ENCODE data around the gene LRRIQ1. TPM values are rescaled to one million over a fixed set of nuclear protein-coding genes. Genes with fewer than 3 reads are reported as not detected.

LRRIQ1 gene
- total RNA-seq, 2 experiments from 2014 or later: not detected

DNA sequence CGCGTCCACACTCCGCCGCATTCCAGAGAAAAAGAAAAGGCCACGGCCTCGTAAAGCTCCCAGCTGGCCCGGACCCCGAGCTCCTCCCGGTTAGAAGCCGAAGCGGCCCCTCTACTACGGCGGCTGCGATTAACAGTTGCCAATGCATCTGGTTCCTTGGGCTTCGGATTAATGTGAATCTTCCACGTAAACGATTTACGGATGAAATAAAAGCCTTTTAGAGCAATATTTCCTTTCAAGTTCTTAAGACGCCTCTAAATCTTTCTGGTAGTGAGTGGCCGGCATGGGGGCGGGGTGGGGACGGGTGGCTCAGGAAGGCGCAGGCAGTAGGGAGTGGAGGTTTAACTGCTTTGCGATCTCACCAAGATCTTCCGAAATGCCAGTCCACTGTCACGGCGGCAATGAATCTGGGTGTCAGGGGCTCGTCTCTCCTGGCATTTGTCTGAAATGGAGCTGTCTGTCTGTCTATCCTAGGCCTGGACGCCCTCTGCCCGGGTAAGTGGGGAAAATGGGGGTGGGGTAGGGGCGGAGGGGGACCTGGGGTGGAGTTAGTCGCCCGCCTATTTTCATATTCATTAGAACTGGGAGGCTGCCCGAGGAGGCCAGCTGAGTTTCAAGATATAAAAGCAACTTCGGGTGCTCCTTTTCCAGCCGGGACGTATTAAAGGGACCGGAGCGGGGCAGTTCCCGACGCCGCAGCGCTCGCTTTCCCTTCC is 243.5 kb downstream of the LRRIQ1 start:
- ChIA-PET CTCF (no interaction called here), POLR2A (no interaction called here)

DNA sequence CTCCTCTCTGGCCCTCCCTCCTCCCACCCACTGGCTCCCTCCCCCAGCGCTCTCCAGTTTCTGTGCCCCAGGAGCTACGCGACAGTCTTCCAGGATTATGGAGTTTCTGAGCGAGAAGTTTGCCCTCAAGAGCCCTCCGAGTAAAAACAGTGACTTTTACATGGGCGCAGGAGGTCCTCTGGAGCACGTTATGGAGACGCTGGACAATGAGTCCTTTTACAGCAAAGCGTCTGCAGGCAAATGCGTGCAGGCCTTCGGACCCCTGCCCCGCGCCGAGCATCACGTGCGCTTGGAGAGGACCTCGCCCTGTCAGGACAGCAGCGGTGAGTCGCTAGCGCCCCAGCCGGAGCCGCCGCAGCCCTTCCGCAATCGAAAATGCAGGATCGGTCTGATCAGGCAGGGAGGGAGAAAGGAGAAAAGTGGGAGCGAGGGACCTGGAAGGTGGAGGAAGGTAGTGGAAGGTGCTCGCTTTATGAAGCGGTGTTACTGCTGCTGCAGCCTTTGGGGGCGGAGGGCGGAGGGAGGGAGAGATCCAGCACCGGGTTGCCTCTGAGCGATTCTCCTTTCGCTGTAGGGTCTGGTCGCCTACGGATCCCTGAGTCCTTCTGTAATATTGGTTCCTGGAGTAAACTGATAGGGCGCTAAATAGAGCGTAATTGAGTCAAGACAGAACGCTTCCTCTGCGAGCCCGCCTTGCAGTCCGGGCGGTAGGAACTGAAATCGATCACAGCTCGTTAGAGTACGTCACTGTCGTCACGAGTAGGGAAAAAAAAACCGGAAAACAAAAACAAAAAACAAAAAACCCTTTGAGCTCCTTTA is 244.2 kb downstream of the LRRIQ1 start, which contains the start of gene ALX1:
Gene ALX1 (plus strand): TSS at position 56 of the 819 bp plus-strand sequence. CDS start 42 bp downstream, at position 98.
- ChIA-PET POLR2A (no interaction called here), CTCF (no interaction called here)

DNA sequence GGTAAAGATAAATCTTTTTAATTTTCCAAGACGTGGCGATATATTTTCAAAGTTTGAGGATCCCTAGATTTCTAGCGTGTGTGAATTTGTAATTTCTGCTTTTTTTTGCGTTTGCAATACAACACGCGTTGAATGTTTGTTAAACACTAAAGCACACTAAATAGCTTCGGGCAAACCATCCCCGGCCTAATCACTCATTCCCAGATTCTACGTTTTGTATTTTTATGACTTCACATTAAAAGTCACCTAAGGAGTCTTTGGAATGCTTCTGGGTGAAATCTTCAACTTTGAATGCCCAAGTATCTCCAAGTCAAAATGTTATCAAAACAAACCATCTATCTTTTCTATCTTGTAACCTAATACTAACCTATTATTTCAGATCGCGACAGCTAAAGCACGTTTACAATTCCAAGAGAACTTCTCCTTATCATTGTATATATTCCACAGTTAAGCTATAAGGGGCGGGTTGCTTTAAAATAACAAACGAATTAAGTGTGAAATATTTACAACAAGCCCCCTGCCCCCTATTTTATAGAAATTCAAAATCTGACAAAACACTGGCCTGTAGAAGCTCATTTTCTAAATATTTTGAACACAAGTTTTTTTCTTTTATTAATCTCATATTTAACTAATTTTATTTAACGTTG is 245.0 kb downstream of the LRRIQ1 start:
- POLR2A ChIA-PET: no interaction called here
- CTCF ChIA-PET: no interaction called here

DNA sequence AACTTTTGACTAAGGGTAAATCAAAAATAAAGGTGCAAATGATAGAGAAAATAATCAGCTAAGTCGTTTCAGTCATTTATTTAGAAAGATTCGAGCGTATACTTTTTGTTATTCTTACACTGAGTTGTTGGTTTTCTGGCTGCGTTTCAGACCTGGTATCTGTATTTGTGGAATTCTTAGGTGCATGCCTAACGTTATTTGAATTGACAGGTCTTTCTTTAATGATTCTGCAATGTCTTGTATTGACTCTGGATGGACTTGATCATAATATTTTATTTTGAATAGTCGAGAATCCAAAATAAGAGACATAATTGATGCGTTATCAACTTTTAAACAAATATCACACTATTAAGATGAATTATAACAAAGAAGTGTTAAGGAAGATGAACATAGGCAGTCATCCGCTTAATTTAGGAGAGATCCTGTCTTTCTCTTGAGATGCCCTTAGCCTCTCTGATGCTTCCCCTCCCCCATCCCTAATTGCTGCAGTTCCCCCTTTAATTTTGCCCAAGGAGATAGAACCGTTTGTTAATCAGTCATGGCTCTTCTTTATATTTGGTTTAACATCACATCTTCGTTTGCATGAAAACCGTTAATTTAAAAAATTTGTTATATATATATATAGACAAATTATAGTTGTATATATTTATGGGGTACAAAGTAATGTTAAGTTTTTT is 245.6 kb downstream of the LRRIQ1 start:
- CTCF ChIA-PET: no interaction called here
- POLR2A ChIA-PET: no interaction called here

DNA sequence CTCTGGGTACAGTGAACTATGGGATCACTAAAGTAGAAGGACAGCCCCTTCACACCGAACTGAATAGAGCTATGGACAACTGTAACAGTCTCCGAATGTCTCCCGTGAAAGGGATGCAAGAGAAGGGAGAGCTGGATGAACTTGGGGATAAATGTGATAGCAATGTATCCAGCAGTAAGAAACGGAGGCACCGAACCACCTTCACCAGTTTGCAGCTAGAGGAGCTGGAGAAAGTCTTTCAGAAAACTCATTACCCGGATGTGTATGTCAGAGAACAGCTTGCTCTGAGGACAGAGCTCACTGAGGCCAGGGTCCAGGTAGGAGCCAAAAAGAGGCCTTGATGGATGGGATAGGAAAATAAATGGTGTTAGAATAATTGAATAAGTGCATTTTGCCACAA is 247.4 kb downstream of the LRRIQ1 start:
- POLR2A ChIA-PET: no interaction called here
- CTCF ChIA-PET: no interaction called here

Other genes with a start within 250 kb of the LRRIQ1 start
- not detected for gene SLC6A15, start 123.6 kb upstream of the LRRIQ1 start, total RNA-seq
- gene TSPAN19, start 74 bp upstream of the LRRIQ1 start, total RNA-seq: not detected
- gene ALX1, start 243.9 kb downstream of the LRRIQ1 start, total RNA-seq: not detected

Measured in activated CD8-positive, alpha-beta memory T cell treated with anti-CD3 and anti-CD28 coated beads for 36 hours (primary cell).